ENCODE measurements around the gene ETFB.

ETFB gene

DNA sequence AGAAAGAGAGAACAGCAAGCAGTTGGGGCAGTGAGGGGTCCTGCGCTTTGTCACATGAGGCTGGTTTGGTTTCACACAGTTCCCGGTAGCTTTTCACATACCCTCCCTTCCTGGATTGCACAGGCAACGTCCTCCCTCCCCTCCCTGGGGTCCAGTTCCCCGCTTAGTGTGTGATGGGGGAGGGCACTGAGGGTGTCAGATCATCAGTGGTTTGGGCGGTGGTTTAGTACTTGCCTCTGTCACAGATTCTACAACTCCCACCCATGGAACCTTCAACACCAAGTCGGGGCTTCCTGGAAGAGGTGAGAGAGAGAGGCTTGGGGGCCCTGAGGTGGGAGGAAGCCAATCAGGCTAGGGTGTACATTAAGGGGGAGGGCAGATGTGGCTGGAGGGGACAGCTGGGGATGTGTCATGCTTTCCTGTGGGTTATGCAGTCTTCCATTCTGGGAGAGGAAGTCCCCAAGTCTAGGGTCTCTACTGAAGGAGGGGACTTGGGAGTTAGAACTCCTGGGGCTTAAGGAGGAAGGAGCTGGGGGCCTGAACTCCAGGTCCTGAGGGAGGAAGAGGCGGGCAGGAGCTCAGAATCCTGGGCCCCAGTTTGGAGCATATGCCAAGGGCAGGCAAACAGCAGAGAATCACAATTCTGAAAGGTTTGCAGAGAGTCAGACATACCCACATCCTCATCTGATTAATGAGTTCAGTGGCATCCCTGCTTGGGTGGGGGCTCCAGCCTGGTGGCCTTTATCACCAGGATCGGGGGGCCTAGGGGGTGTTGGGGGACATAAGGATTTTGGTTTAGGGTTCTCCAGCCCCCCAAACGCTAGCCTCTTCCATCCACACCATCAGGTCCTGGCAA is 6.7 kb upstream of the ETFB start, which contains the start of gene NKG7:
Gene NKG7 (minus strand): TSS at position 6 of the 856 bp plus-strand sequence. CDS start 119 bp downstream, outside the sequence.
- peak in 1 of 2 donors; percentile 44 for DNase-seq (ENCODE audit: low read depth in 1 of 2, low spot score in 1 of 2)

DNA sequence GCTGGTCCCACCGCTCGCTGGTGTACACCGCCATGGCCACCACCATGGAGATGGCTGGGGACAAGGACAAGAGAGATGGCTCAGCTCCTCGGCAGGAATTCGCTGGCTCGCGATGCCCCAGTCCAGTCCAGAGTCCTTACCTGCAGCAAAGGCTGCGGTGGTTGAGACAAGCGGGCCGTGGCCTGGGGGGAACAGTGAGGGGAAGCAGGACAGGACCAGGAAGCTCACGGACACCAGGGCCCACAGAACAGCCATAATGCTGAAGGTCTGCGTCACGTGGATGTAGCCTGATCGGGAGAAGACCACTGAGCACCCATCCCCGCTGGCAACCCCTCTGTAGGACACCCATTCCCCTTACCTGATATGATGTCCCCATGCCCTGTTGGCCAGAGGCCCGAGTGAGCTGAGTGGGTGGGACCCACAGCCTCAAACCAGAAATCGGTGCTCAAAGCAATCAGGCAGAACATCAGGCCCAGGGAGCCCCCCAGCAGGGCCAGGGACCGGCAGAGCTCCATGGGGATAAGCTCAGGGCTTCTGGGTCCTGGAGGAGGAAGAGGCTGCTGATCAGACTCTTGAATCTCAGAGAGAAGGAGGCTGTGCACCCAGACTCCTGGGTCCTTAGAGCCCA is 5.9 kb upstream of the ETFB start:
- DNase-seq (ENCODE audit: low read depth in 1 of 2, low spot score in 1 of 2), result no peak

DNA sequence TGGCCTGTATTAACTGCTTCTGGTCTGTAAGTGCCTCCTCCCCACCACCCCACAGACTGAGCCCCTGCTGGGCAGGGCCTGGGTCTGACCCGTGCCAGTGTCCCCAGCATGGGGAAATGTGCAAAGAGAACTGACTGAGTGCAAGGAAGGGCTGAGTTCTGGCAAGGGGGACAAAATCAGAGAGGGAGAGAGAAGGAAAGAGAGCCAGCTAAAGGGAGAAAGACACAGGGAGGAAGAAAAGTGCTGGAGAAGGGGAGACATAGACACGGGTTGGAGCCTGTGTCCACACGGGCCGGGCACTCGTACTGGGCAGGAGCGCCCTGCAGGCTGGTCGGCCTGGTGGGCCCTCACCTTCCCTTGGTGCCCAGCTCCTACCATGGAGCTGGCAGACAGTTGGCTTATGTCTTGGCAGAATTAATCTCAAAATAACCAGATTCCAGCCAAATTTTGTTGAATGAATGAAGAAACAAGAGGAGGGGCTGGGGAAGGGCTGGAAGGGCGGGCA is 5.0 kb upstream of the ETFB start:
- DNase-seq (ENCODE audit: low read depth in 1 of 2, low spot score in 1 of 2), result no peak

DNA sequence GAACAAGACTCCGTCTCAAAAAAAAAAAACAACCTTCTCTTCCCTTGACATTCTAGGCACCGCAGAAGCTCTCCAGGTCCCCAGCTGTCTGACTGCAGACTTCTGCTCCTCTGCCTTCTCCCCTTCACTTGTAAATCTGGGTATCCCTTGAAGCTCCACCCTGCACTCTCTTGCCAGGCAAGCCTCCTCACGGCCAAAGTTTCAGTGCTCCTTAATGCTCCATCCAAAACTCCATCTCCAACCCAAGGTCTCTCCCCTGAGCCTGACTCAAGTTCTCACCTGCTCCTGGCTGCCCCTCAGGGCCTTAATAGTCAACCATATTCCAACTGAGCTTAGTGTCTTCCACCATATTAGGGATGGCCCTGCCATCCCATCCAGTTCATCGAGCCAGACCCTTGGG is 4.0 kb upstream of the ETFB start:
- no peak for DNase-seq (ENCODE audit: low read depth in 1 of 2, low spot score in 1 of 2)

DNA sequence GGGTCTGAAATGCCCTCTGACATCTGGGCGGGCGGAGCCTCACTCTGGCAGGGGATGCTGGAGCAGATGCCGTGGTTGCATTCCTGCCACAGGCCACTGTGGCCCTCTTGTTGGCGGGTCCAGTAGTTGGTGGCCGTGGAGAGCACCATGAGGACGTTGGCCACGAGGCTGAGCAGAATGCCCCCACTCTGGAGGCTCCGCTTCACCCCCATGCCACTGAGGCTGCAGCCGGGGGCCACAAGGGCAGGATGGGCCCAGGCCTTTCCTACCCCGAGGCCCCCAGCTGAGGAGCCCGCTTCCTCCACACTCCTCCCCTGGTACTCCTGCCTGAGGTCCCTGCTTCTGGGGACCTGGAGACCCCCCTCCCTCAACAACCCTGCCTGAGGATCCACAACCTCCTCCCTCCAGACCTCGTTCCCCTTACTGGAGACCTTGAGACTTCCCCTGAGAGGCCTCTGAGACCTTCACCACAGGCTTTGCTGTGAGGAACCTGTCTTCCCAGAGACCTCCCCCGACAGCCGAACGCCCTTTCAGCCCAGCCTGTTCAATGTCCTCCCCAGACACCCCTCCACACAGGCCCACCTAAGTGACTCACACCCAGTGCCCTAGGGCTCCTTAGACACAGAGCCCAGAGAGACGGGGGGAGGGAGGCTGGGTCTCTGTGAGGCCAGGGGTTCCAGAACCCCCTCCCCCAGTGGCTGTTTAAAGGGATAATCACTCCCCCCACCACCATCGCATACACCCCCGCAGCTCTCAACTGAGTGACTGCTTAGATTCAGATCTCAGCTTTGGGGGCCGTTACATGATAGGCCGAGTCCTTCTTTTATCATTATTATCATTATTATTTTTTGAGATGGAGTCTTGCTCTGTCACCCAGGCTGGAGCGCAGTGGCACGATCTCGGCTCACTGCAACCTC is 2.4 kb upstream of the ETFB start, which contains the start of gene CLDND2:
Gene CLDND2 (minus strand): TSS at position 638 of the 917 bp plus-strand sequence. CDS start 426 bp downstream, at position 212.
- DNase-seq (ENCODE audit: low read depth in 1 of 2, low spot score in 1 of 2), result no peak

DNA sequence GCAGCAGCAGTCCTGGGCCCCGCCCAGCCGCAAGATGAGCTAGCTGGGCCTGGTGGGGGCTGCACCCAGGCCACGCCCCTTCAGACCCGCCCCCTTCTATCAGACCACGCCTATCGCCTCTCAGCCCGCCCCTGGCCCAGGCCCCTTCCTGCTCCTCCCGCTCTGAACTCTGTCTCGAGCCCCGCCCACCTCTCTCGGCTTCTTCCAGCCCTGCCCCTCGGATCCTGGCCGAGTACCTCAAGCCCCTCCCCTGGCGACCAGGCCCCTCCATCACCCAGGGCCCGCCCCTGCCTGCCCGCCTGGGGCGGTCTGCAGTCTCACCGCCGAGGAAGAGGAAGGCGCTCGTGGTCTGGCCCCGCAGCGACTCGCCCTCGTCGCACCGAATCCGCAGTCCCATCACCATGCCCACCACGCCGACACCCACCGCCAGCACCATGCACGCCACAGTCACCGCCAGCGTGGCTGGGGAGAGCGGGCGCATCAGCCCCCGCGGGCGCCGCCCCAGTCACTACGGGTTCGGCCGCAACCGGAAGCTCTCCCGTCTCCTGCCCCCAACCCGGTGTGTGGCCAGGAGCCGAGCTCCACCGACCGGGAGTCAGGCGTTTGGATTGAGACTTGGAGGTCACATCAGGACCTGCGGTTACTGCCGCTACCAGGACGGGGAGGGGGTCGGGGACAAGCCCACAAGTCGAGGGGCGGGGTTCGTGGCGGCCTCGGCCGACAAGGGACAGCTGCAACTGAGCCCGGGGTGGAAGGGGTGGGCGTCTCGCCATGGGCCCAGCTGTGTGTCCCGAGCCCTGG is 1.6 kb upstream of the ETFB start:
- peak; percentile 88 to 96 for DNase-seq (ENCODE audit: low read depth in 1 of 2, low spot score in 1 of 2)

DNA sequence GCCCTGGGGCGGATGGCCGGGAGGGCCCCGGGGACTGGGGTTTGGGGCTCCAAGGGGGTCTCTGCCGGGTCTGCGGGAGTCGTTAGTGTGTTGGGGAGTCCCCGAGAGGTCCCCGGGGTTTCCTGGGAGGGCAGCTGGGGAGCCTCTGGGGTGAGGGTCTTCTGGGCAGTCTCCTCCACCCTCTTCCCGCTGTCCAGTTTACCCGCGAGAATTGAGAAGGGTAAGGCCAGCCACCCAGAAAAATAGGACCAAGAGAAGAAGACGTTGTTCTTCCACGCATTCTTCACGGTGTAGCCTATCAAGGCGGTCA is 1.0 kb upstream of the ETFB start:
- DNase-seq (ENCODE audit: low read depth in 1 of 2, low spot score in 1 of 2), result no peak

DNA sequence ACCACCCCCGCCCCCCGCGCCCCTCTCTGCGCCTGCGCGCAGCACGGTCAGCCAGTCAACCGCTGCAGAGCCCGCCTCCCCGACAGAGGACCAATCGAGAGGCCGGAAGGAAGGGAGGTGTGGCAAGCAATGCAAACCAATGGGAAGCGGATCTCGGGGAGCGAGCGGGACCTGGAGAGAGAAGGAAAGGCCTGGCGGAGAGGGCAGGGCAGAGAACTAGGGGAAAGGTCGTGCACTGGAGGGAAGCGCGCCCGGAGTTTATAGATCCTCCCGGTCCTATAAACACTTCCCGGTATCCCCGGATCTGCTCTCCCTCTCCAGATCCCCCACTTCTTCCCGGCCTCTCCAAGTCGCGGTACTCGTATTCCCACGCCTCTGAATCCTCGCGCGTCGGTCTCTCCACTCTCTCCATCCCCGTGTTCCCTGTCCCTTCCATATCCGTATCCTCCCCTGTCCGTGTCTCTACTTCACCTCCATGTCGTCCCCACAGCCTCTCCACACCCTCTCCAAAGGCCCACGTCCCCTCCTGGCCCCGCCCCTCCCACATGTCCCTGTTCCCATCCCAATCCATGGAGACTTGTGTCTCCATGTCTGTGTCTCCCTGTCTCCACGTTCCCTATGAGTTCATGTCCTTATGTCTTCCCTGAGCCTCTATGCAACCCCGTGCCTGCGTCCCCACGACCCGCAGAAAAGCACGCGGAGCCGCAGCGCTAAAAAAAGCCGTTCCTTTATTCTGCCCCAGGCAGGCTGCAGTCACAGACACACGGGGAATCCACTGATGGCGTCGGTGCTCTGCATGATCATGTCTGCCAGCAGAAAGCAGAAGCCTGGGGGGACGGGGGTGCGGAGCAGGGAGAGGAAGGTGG is 434 bp upstream of the ETFB start:
- DNase-seq (ENCODE audit: low read depth in 1 of 2, low spot score in 1 of 2), result peak; percentile 84 to 85

DNA sequence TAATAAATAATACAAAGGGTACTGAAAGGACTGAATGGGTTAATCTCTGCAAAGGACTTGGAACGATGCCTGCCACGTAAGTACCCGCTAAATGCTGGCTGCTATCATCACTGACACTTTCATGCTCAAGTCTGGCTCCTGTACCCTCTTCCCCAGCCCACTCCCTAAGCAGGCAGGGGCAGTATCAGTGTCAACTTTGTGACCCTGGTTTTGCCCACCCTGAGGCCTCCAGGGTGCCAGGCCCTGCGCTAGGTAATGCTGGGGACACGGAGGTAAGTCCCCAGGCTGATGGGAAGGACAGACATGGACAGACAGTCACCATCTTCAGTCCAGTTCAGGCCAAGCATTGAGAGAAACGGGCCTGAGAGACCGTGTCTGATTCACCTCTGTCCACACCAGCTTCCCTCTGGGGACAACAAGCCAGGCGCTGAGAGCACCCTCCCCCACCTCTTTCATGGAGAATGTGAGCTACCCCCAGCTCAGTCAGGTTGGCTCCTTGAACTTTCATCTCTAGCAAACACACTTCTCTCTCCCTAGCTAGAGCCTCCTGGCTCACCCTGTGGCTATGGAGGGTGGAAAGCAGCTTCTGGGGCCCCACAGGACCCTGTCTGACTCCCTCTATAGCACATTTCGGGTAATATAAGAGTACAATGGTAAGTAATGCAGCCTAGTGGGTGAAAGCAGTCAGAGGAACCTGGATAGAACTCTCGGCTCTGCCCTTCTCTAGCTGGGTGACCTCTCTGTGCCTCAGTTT is 800 bp downstream of the ETFB start:
- no peak for DNase-seq (ENCODE audit: low read depth in 1 of 2, low spot score in 1 of 2)

DNA sequence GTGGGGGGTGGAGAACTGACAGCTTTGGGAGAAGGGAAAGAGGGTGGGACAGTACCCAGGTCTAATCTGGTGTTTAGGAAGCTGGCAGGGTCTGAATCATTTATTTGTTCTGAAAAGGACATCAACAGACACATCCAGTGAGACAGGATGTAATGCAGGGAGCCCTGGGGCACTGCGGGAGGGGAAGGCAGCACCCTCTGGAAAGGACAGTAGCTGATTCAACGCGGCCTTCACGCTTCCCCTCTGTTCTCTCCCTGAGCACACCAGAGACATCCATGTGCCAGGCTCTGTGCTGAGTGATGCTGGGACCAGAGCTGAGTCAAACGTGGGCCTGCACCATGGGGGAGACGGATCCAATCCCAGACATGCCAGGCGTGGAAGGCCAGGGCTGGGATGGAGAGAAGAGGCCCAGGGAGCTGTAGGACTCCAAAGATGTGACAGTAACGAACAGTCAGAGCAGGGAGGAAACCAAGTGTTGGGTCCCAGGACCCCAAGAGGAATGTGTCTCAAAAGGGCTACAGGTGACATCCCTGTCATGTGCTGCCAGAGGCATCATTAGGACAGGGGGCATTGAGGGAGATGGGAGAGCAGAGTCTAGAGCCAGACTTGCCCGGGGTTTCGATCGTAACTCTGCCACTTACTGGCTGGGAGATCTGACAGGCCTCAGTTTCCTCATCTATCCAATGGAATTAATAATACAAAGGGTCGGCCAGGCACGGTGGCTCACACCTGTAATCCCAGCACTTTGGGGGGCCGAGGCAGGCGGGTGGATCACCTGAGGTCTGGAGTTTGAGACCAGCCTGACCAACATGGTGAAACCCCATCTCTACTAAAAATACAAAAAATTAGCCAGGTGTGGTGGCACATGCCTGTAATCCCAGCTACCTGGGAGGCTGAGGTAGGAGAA is 1.7 kb downstream of the ETFB start:
- DNase-seq (ENCODE audit: low read depth in 1 of 2, low spot score in 1 of 2), result no peak

DNA sequence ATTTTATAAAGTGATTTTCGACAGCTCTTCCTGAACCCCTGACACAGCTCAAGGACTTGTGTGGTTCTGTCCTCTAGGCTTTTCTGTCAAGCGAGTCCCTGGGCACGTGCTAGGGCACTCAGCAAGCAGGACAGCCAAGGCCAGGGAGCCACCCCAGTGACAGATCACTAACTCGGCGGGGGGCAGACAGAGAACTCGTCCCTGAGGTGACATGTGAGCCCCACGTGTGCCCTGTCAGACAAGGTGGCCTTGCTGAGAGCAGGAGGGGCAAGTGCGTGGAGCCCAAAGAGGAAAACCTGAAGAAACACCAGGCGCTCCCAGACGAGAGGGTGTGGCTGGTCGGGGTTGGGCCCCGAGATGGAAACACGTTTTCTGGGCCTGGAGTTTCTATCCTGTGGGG is 4.9 kb downstream of the ETFB start:
- no peak for DNase-seq (ENCODE audit: low read depth in 1 of 2, low spot score in 1 of 2)

DNA sequence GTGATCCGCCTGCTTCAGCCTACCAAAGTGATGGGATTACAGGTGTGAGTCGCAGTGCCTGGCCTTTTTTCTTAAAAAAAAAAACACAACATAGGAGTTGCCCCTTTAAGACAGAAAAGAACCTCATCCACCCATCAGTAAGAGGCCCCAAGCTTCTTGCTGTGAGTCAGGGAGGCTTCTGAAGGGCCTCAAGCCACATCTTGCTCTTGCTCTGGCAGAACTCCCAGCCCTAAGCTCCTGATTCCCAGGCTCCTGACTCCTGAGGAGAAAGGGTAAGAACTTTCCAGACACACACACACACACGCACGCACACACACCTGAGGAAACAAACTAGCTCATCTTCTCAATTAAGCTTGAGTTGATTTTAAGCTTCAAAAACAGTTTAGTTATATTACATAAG is 6.9 kb downstream of the ETFB start:
- DNase-seq (ENCODE audit: low read depth in 1 of 2, low spot score in 1 of 2), result no peak

DNA sequence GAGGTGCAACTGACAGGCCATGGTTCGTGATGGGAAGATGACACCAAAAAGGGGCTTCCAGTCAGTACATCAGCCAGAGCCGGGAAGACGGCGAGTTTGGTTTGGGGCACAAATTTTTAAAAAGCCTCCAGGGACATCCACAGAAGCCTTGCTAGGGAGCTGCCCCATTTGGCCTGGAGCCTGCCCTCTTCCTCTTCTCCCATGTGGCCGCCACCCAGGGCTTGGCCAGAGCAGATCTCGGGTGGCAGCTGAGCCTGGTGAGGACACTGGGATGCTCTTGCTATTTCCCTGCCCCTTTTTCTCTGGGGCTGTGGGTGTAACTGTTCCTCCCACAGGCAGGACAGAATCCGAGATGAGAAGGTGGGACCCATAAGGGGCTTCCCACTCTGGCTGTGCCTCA is 8.2 kb downstream of the ETFB start:
- DNase-seq (ENCODE audit: low read depth in 1 of 2, low spot score in 1 of 2), result no peak

DNA sequence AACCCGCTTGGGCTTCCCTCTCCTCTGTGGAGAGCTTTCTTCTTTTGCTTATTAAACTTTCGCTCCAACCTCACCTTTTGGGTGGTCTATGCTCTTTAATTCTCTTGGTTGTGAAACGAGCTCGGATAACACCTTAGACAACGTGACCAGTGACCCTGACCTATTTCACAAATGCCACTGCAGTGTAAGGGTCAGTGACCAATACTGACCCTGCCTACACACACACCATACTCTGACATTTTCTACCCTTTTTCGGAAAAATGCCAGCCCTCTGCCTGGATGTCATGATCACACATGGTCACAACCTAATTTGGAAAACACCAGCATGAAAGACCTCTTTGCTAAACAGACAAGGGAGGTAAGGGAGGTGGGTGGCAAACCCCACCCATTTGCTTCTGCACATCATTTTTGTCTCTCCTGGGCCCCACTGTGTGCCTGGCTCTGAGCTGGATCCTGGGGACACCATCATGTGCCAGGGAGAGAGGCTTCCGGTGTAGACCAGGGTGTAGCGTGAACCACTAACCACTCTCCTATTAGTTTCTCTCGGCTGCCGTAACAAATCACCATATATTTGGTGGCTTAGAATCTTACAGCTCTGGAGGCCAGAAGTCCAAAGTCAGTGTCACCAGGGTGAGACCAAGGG is 9.9 kb downstream of the ETFB start:
- DNase-seq (ENCODE audit: low read depth in 1 of 2, low spot score in 1 of 2), result no peak

DNA sequence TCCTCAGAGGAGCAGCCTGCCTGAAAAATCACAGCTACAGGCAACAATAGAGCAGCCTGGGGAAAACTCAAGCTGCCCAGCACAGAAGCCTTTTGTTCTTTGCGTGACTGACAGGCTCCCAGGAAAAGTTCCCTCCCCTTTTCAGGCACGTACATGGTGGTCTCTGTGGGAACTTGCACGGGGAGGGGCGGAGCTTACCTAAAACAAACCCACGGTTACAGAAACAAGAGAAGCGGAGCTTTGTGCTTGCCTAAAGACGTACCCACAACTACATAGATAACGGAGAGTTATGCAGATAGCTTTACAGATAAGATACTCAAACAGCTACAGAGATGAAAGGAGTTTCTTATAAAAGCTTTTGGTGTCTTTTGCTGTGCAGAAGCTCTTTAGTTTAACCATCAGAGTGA is 11.4 kb downstream of the ETFB start:
- DNase-seq (ENCODE audit: low read depth in 1 of 2, low spot score in 1 of 2), result no peak

DNA sequence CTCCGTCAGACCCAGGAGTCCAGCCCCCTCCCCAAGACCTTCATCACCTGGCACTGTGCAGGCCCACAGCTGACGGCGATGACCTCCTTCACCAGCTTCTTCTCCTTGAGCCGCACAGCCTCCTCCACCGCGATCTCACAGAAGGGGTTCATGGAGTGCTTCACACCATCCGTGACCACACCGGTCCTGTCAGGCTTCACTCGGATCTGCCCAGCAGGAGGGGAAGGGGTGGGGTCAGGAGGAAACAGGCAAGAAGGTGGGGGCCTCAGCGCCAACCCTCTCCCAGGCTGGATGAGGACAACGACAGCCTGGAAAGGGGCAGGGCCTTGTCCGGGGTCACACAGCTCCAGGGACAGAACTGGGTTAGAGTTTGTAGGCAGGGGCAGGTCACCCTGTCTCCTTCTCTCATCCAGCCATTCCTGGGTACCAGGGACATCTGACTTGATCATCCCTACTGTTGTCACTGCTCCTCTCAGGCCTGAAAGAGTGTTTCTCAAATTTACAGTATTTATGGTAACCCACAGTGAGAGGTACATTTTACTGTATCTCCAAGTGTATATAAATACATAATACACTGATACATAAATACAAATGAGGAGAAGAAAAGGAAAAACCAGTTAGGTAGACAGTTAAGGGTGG is 12.0 kb downstream of the ETFB start:
- DNase-seq (ENCODE audit: low read depth in 1 of 2, low spot score in 1 of 2), result no peak

DNA sequence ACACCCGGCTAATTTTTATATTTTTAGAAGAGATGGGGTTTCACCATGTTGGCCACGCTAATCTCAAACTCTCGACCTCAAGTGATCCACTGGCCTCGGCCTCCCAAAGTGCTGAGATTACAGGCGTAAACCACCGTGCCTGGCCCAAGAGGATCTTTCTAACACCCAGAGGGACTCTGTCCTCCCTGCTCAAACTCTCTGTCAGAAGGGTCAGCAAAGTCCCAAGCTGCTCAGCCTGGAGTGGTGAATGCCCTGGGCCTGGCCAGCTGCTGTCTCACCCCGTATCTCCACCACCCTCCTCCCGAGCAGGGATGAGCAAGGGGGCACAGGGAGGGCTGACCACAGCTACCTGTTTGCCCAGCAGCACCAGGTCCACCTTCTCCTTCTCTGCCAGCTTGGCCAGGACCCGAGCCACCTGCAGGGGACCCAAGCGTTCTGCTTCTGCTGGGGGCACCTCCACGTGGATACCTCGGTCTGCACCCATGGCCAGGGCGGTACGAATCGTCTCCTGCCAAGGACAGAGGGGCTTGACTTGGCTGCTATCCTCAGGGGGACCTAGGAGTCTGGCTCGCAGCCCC is 13.3 kb downstream of the ETFB start:
- DNase-seq (ENCODE audit: low read depth in 1 of 2, low spot score in 1 of 2), result no peak

Measured in stimulated activated CD4-positive, alpha-beta T cell treated with anti-CD3 and anti-CD28 coated beads, Interleukin-15, amount 100 ng/mL, for 1 hour (primary cell).